ENCODE measurements around the gene AKT2. TPM values are rescaled to one million over a fixed set of nuclear protein-coding genes. Genes with fewer than 3 reads are reported as not detected.
A peak's percentile ranks its signal among the peaks of the same experiment; 100 is the strongest.

The AKT2 gene
- polyA plus RNA-seq, 3 donors, result 144 to 248 (median 180) TPM

GRCh38 chr19:40279761-40280607 lies 5.2 kb downstream of the AKT2 start:
- DNase-seq (ENCODE audit: extremely low read depth in 1 of 11, low read depth in 9 of 11, low spot score in 4 of 11), result no peak

- peak in 8 of 11 donors; percentile 52 to 74 (median 64) for DNase-seq (ENCODE audit: extremely low read depth in 1 of 11, low read depth in 9 of 11, low spot score in 4 of 11)
These were observed 6.0 kb downstream of the AKT2 start for GRCh38 chr19:40279120-40279551.

- no peak for DNase-seq (ENCODE audit: extremely low read depth in 1 of 11, low read depth in 9 of 11, low spot score in 4 of 11)
These were observed 6.6 kb downstream of the AKT2 start for GRCh38 chr19:40278361-40279035.

DNA sequence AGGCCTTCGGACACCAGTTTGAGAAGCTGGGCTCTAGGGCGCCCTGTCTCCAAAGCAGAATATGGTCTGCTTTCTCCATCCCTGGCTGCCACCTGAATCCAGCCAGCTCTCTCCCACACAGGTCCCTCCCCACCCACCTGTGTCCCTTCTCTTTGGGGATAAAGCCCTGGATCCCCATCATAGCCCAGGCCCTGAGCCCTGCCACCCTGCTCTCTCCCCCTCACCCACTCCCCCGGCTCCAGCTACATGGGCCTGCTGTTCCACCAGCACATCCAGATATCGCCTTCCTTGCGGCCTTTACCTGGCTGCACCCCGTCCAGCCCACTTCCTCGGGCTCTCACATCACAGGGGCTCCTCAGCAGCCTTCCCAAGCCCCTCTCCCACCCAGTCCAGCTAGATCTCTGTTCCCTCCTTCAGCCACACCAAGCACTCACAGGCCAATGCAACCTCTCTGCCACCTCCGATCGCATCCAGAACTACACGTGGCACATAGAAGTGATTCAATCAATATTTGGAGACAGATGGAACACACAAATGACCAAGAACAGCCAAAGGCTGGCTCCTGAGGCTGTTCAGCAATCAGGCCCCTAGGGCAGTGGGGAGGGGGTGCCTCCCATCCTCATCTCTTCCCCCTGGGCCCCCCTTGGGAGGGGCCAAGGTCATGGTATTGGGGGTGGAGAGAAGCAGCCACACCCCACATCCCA lies 7.6 kb downstream of the AKT2 start:
- no peak for DNase-seq (ENCODE audit: extremely low read depth in 1 of 11, low read depth in 9 of 11, low spot score in 4 of 11)

GRCh38 chr19:40274585-40275544 lies 10.3 kb downstream of the AKT2 start:
- DNase-seq (ENCODE audit: extremely low read depth in 1 of 11, low read depth in 9 of 11, low spot score in 4 of 11), result no peak

GRCh38 chr19:40273469-40274360 lies 11.4 kb downstream of the AKT2 start:
- no peak for DNase-seq (ENCODE audit: extremely low read depth in 1 of 11, low read depth in 9 of 11, low spot score in 4 of 11)

DNA sequence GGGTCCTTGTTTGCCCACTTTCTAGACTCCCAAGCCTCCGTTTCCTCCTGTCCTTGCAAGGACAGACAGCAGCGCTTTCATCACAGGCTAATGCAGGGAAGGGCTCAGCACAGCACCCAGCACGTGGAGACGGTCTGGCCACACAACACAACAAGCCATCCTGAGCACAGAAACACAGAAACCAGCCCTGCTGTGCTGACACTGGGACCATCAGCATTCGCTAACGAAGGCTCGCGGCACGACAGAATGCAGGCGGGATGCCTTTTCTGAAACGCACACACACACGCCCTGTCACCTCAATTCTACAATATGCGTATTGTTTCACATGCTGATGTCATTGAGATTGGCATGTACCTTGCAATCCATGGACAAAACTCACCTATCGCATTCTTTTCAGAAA lies 12.9 kb downstream of the AKT2 start:
- DNase-seq (ENCODE audit: extremely low read depth in 1 of 11, low read depth in 9 of 11, low spot score in 4 of 11), result no peak

DNA sequence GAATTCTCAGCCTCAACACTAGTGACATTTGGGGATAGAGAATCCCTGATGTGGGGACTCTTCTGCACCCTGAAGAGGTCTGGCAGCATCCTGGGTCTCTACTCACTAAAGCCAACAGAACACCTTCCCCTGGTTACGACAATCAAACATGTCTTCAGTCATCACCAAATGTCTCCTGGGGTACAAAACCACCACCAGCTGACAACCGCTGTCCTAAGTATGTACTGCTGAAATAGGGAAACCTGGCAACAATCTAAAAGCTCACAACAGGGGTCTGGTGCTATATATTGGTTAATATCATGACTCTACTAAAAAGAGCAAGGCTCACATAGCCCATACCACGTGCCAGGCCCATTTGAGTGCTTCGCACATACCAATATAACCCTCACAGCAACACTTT lies 13.4 kb downstream of the AKT2 start:
- no peak for DNase-seq (ENCODE audit: extremely low read depth in 1 of 11, low read depth in 9 of 11, low spot score in 4 of 11)

- DNase-seq (ENCODE audit: extremely low read depth in 1 of 11, low read depth in 9 of 11, low spot score in 4 of 11), result no peak
These were observed 14.6 kb downstream of the AKT2 start for GRCh38 chr19:40270362-40271089.

- DNase-seq (ENCODE audit: extremely low read depth in 1 of 11, low read depth in 9 of 11, low spot score in 4 of 11), result no peak
These were observed 15.8 kb downstream of the AKT2 start for GRCh38 chr19:40269216-40269940.

- DNase-seq (ENCODE audit: extremely low read depth in 1 of 11, low read depth in 9 of 11, low spot score in 4 of 11), result no peak
These were observed 17.5 kb downstream of the AKT2 start for GRCh38 chr19:40267601-40267997.

GRCh38 chr19:40266912-40267600 lies 18.1 kb downstream of the AKT2 start:
- DNase-seq (ENCODE audit: extremely low read depth in 1 of 11, low read depth in 9 of 11, low spot score in 4 of 11), result no peak

- no peak for DNase-seq (ENCODE audit: extremely low read depth in 1 of 11, low read depth in 9 of 11, low spot score in 4 of 11)
These were observed 19.0 kb downstream of the AKT2 start for GRCh38 chr19:40266119-40266518.

DNA sequence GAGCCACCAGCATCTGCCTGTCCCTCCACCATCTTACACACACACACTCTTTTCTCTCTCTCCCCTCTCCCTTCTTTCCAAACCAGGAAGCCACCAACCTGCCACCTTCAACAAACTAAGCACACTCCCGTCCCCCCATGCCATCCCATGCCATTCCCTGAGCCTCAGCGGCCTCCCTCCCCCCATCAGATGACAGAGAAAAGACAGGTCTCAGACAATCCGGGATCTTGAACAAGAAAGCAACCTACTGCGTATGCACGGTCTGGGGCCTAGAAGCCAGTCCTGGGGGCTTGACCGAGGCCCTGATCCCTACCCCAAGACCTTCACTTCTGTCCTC lies 19.4 kb downstream of the AKT2 start:
- DNase-seq (ENCODE audit: extremely low read depth in 1 of 11, low read depth in 9 of 11, low spot score in 4 of 11), result no peak

- DNase-seq (ENCODE audit: extremely low read depth in 1 of 11, low read depth in 9 of 11, low spot score in 4 of 11), result no peak
These were observed 19.9 kb downstream of the AKT2 start for GRCh38 chr19:40265055-40265762.
